T-helper 17 cell (primary cell): ENCODE measurements around the gene ELAVL2. TPM values are rescaled to one million over a fixed set of nuclear protein-coding genes. Genes with fewer than 3 reads are reported as not detected.

ENCODE experiments used
- ATAC-seq: fragments of 150-1000 bp; cut with Tn5 transposase; 2 replicates; pipeline ENCODE4 v1.10.0; 2021; ENCODE audit warnings: mild to moderate bottlenecking, moderate library complexity
- DNase-seq, 3 donors: peaks; one replicate each; pipeline versions ENCODE4 v3.0.0 to v3.0.0-alpha.2; 2020 to 2021
- H3K9me3 ChIP-seq: one replicate; pipeline ENCODE4 v1.7.0; 2013; ENCODE audit warnings: low read length, mild to moderate bottlenecking; ENCODE audit not compliant: control insufficient read depth, poor library complexity, severe bottlenecking
- H3K27ac Mint-ChIP-seq: one replicate; pipeline ENCODE4 v1.8.0; 2022; ENCODE audit warnings: mild to moderate bottlenecking, moderate library complexity, mixed read lengths
- H3K27me3 Mint-ChIP-seq: one replicate; pipeline ENCODE4 v1.8.0; 2022; ENCODE audit warnings: mixed read lengths
- H3K36me3 Mint-ChIP-seq: one replicate; pipeline ENCODE4 v1.8.0; 2022; ENCODE audit warnings: low read depth, mixed read lengths
- H3K4me1 Mint-ChIP-seq: one replicate; pipeline ENCODE4 v1.8.0; 2022; ENCODE audit warnings: mild to moderate bottlenecking, mixed read lengths
- H3K4me3 Mint-ChIP-seq: one replicate; pipeline ENCODE4 v1.8.0; 2022; ENCODE audit warnings: mild to moderate bottlenecking, moderate library complexity, mixed read lengths
- total RNA-seq, 4 donors: library from RNA in 2 of 4; stranded (reverse) in 2 of 4; gene quantifications; one replicate each; pipeline ENCODE4 v1.2.3 and lab custom pipeline; 2022 to 2026

ELAVL2 gene
- not detected for total RNA-seq
- total RNA-seq (lab: John Stamatoyannopoulos, UW) = 0 reads per million in 2 donors

DNA sequence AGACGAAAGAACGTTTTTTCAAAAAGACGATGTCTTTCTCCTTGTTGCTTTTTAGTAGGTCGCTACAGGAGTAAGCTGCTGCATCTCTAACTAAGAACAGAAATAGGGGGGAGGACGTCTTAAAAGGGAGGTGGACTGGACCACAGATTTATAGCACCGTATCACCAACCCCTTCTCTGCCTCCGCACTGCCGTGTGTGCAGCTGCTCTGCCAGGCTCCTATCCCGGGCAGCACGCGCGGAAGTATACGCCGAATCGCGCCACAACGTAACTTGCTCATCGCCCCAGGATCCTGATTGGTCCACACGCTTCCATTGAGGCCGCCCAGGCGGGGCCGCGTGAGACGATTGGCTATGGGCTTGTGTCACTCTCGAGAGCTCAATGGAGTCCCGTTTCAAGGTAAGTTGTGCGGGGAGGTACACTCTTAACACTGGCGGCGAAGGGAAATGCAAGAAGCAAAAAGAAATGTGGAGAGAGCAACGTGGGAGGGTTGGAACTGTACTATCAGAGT lies at the start of gene ELAVL2:
TSS of gene ELAVL2 (minus strand) at position 121 of the 510 bp plus-strand sequence. CDS start 64,006 bp downstream, outside the sequence.
- H3K4me3 Mint-ChIP-seq = no peak within 1 kb of the TSS
- DNase-seq (peak in 1 of 3 donors; percentile 12), ATAC-seq (peak; percentile 79)
- no peak within 1 kb of the TSS for H3K27ac Mint-ChIP-seq
- no peaks in the 10 kb centered on the region for H3K4me1 Mint-ChIP-seq
- no peaks in the 10 kb centered on the region for H3K36me3 Mint-ChIP-seq
- peaks cover 8% of the 10 kb centered on the region for H3K27me3 Mint-ChIP-seq
- peaks cover 3% of the 10 kb centered on the region for H3K9me3 ChIP-seq

DNA sequence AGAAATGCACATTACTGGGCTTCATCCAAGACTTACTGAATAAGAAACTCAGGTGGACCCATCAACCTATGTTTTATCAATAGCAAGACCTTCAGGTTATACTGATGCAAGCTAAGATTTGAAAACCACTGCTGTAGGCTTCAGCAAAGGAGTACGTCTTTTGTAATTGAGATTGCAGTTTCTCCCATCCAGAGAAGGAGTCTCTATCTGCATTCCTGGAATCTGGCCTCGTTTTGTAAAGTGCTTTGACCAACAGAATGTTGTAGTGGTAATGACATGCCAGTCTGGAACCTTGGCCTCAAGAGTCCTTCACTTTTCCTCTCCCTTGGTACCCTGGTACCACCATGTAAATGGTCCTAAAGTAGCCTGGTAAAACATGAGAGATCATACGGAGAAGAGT lies 32.2 kb upstream of the ELAVL2 start:
- ATAC-seq (no peak), DNase-seq (no peak)
- Mint-ChIP-seq H3K4me1 (no peaks in the 10 kb centered on the region), H3K27me3 (no peaks in the 10 kb centered on the region), H3K36me3 (no peaks in the 10 kb centered on the region), H3K4me3 (no peak overlapping the region), H3K27ac (no peak overlapping the region)
- H3K9me3 ChIP-seq = no peaks in the 10 kb centered on the region

DNA sequence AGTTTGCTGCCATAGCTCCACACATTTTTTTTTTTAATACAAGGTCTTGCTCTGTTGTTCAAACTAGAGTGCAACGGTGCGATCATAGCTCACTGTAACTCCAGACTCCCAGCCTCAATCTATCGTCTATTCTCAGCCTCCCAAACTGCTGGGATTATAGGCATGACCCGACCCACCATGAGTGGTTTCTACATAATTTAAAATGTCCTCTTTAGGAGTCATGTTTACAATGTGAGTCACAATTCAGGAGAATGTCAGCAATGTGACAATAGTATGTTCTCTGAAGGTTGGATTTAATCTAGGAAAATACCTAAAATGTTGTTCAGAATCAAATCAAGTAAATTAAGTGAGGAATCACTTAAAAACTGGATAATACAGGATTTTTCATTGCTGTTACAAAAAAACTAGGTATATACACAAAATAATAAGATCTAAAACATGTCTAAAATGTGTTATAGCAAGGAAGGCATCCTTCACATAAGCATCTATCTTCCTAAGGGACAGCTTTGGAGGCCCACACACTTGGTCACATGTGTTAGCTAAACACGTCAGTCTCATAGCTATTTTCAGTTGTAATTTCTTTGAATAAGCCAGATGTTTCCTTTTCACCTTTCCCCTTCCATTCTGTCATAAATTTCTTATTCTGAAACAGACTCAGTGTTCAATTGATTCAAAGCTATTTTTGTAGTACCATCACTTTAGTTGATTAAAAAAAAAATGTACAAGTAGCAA lies 30.0 kb upstream of the ELAVL2 start:
- H3K36me3 Mint-ChIP-seq = no peaks in the 10 kb centered on the region
- H3K27me3 Mint-ChIP-seq = no peaks in the 10 kb centered on the region
- ATAC-seq = no peak
- no peak overlapping the region for H3K27ac Mint-ChIP-seq
- H3K4me3 Mint-ChIP-seq = no peak overlapping the region
- no peaks in the 10 kb centered on the region for H3K4me1 Mint-ChIP-seq
- no peak for DNase-seq
- H3K9me3 ChIP-seq = no peaks in the 10 kb centered on the region

DNA sequence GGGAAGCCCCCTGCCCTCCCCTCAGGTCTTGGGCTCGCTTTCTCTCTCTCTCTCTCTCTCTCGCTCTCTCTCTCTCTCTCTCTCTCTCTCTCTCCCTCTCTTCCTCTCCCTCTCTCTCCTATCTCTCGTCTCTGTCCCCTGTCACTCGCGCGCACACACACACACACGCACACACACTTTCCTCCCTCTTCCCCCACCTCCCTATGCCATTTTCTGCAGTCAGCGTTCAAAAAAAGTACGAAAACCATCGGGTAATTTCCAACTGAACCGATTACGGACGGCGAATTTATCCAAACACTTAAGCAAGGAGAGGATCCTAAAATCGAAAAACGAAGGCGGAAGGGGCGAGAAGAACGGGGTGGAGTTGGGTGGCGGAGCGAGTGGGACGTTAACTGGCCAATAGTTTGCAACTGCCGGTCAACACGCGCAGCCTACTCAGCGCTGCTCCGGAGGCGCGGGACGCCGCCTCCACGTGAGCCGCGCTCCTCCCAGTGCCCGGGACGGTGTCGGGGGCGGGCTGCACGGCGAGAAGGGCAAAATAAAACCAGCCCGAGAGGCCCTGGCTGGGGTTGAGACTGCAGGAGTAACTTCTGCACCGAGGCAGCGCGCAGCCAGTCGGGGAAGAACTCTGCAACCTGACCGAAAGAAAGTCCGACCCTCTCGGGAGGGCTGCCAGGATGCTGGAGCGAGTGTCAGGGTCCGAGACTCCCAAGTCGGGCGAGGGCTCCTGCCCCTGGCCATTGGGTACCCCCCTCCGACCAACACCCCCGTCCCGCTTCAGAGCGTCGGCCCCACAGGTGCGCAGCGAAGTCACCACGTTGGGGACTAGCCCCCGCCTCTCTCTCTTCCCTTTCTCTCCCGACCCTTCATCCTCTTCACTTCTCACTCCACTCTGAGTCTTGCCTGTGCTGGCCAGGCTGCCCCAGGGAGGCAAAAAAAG lies 24.9 kb upstream of the ELAVL2 start:
- Mint-ChIP-seq H3K27ac (no peak overlapping the region), H3K36me3 (no peaks in the 10 kb centered on the region), H3K4me1 (no peaks in the 10 kb centered on the region), H3K27me3 (no peaks in the 10 kb centered on the region), H3K4me3 (no peak overlapping the region)
- no peaks in the 10 kb centered on the region for H3K9me3 ChIP-seq
- ATAC-seq (no peak), DNase-seq (no peak)

DNA sequence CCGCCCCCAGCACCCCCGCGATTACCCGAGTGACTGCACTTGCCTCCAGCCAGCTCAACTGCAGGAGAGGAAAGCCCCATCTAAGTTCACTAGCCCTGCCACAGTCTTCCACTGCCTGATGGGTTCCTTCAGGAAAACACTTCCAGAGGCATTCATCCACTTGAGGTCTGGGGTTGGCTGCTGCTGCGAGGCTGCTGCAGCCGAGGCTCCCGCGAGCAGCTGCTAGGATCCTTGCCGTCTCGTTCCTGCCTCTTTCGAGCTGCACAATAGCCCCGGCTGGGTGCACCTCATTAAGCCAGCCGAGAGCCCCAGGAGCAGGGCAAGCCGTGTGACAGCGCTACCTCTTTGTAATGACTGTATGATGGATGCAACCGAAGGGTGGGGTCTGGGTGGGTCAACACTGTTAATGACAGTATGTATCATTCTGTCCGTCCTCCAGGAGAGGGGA lies 24.2 kb upstream of the ELAVL2 start:
- ATAC-seq (no peak), DNase-seq (no peak)
- no peak overlapping the region for H3K4me3 Mint-ChIP-seq
- no peaks in the 10 kb centered on the region for H3K27me3 Mint-ChIP-seq
- no peaks in the 10 kb centered on the region for H3K36me3 Mint-ChIP-seq
- H3K4me1 Mint-ChIP-seq = no peaks in the 10 kb centered on the region
- H3K9me3 ChIP-seq = no peaks in the 10 kb centered on the region
- H3K27ac Mint-ChIP-seq = no peak overlapping the region

DNA sequence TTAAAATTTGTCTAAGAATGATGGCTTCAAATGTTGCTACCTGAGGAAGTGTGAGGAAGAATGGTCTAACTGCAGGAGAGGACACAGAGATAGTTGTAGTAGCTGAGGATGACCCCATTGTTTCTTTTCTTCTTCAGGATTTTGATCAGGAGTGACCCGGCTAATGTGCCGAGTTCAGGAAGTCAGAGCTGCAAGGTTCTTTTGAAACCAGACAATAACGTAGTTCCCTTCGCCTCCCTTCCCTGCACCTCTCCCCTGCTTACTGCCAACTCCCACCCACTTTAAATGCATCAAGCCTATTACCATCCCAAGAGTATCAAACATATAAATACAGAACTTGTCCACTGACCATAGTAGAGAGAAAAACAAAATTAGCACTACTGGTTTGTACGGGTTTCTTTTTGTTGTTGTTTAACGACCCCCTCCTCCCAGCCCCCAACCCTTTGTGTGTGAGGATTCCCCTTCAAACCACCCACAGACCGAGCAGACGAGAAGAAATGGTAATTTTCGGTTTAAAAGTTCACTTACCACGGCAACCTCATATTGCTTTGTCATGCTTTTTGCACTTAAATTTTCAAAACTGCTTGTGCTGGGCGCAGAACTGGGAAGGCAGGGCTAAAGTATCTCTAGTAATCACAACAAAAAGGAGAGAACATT lies 23.5 kb upstream of the ELAVL2 start:
- no peaks in the 10 kb centered on the region for H3K9me3 ChIP-seq
- Mint-ChIP-seq H3K4me1 (no peaks in the 10 kb centered on the region), H3K27me3 (no peaks in the 10 kb centered on the region), H3K4me3 (no peak overlapping the region), H3K36me3 (no peaks in the 10 kb centered on the region), H3K27ac (no peak overlapping the region)
- ATAC-seq (no peak), DNase-seq (no peak)

DNA sequence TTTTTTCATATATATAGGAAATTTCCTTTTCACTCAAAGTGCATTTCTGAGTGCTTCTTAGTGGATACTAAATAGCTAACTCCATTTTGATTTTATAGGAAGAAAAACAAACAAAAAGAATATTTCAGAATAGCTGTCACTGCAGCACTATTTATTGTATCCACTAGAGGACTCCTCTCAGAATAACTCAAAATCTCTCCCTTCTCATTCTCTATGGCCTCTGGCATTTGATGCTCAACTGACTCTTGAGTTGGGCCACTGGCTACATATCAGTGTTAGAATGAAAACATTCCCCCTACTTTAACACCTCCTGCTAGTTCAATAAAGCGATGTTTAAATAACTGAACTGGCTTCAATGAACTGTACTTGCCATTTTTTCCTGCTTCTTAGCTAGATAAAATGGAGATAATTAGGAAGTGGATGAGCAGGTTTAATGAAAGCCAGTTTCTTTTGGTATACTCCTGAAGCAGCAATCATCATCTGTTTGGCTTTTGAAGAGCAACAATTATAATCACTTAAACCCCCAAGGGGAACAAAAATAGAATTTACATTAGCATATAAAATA lies 16.6 kb upstream of the ELAVL2 start:
- ATAC-seq = no peak

DNA sequence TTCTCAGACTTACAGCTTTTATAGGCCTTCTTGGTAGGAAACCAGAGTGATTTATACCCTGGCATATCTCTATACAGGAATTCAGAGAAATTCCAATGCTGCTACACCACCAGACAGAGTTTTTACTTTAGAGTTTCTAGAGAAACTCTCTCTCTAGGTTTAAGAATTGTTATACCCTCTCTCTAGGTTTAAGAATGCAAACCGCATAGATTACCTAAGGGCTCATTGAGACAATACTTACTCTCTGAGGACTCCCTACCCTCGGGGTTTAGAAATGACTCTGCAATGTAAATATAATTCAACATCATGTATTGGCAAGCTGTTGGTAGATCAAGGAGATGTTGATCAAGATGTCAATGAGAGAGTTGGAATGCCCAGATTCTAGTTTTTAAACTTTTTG lies 15.3 kb upstream of the ELAVL2 start:
- no peak for ATAC-seq
- Mint-ChIP-seq H3K27ac (no peak overlapping the region), H3K27me3 (no peaks in the 10 kb centered on the region)

More for the DNA sequence above, 16.6 kb upstream of the ELAVL2 start:
- no peak overlapping the region for H3K27ac Mint-ChIP-seq
- no peaks in the 10 kb centered on the region for H3K36me3 Mint-ChIP-seq
- DNase-seq = no peak
- H3K4me3 Mint-ChIP-seq = no peak overlapping the region
- H3K4me1 Mint-ChIP-seq = no peaks in the 10 kb centered on the region
- H3K9me3 ChIP-seq = no peaks in the 10 kb centered on the region
- H3K27me3 Mint-ChIP-seq = no peaks in the 10 kb centered on the region

DNA sequence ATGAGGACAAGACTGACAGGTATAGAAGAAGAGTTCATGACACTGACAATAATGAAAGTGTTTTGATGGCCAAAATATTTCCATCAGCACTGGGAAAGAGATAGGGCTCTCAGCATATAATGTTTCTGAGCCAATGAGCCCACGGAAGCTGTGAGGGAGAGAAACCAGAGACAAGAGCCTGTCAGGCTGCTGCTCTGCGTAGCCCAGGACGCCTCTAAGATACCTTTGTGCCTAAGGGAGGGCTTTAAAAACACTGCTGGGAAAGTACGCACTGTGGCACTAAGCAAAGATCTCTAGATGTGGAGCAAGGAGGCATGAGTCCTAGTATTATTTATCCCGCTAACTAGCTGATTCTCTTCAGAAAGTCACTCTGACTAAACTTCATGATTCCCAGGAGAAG lies 11.0 kb upstream of the ELAVL2 start:
- Mint-ChIP-seq H3K4me1 (no peaks in the 10 kb centered on the region), H3K36me3 (no peaks in the 10 kb centered on the region), H3K27me3 (no peaks in the 10 kb centered on the region), H3K4me3 (no peak overlapping the region), H3K27ac (no peak overlapping the region)
- DNase-seq = no peak
- ATAC-seq = no peak
- no peaks in the 10 kb centered on the region for H3K9me3 ChIP-seq

More for the DNA sequence above, 15.3 kb upstream of the ELAVL2 start:
- H3K36me3 Mint-ChIP-seq = no peaks in the 10 kb centered on the region
- no peak overlapping the region for H3K4me3 Mint-ChIP-seq
- no peak for DNase-seq
- no peaks in the 10 kb centered on the region for H3K9me3 ChIP-seq
- no peaks in the 10 kb centered on the region for H3K4me1 Mint-ChIP-seq

DNA sequence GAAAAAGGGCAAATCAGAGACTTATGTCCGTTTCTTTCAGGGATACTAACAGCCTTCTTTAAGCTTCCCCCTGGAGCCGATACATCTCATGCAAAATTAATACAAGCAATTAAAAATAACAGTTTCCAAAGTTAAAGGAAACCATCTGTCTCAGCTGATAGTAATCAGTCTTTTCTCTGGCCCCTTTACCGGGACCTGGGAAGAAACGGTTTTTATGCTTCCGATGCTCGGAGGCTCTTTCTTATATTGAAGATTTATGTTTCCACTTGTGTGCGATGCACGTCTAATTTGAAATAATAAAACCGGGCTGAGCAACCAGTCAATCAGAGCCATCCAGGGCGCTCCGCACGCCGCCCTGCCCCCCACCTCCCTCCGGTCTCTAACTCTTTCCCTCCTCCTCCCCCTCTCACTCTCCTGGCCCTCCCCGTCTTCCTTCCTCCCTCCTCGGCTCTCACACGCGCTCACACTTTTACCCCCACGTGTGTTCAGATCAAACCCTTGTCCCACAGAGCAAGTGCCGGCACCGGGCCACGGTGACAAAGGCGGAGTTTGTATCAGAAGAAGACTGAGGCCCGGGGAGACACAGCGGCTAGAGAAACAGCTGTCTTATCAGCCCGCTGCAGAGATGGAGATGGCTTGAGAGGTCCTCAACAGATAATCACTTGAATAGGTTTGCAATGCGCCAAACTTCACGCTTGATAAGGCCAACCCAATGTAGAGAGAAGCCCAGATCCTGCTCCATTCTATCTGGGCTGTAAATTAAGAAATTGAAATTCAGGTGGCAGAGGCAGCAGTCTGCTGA lies 5.1 kb upstream of the ELAVL2 start:
- DNase-seq (no peak), ATAC-seq (no peak)
- Mint-ChIP-seq H3K27me3 (peaks cover 7% of the 10 kb centered on the region), H3K4me3 (no peak overlapping the region), H3K4me1 (no peaks in the 10 kb centered on the region), H3K36me3 (no peaks in the 10 kb centered on the region), H3K27ac (no peak overlapping the region)
- H3K9me3 ChIP-seq = no peaks in the 10 kb centered on the region

DNA sequence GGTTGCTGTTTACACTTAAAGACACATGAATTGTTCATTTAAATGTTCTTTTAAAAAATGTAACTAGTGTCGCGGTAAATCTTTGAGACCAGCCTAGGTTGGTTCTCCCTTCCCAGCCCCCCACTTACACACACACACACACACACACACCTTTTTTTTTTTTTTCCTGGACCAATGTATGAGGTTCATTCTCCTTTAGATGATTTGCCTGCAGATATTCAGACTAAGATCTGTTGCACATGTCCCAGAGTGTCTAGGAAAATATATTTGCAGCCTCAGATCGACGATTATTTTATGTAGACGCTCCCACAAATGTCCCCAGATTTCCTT lies 4.4 kb upstream of the ELAVL2 start:
- DNase-seq (no peak), ATAC-seq (no peak)
- Mint-ChIP-seq H3K36me3 (no peaks in the 10 kb centered on the region), H3K27me3 (peaks cover 7% of the 10 kb centered on the region), H3K27ac (no peak overlapping the region), H3K4me1 (no peaks in the 10 kb centered on the region), H3K4me3 (no peak overlapping the region)
- no peaks in the 10 kb centered on the region for H3K9me3 ChIP-seq
